CMK (cell line): Measurements from ENCODE around the gene CZIB.

Experiments
- DNase-seq: peaks from one replicate; pipeline ENCODE4 v3.0.0-alpha.2; 2010; ENCODE audit warnings: low read depth

CZIB gene

GRCh38 chr1:53220171-53220961 is at the start of gene CZIB:
TSS of gene CZIB (minus strand) at chr1:53220634. CDS start at chr1:53220575, 59 bp downstream.
- peak; percentile 93 for DNase-seq

- no peak for DNase-seq
Observed at GRCh38 chr1:53270107-53270506, 49.7 kb upstream of the CZIB start.

- no peak for DNase-seq
Observed at GRCh38 chr1:53267761-53268160, 47.3 kb upstream of the CZIB start.

- no peak for DNase-seq
Observed at GRCh38 chr1:53266038-53266437, 45.6 kb upstream of the CZIB start.

- DNase-seq: no peak
Observed at GRCh38 chr1:53265581-53265980, 45.1 kb upstream of the CZIB start.

- DNase-seq: no peak
Observed at GRCh38 chr1:53264048-53264447, 43.6 kb upstream of the CZIB start.

- DNase-seq: no peak
Observed at GRCh38 chr1:53262000-53262399, 41.6 kb upstream of the CZIB start.

- DNase-seq: no peak
Observed at GRCh38 chr1:53260631-53261247, 40.3 kb upstream of the CZIB start.

GRCh38 chr1:53259932-53260331 is 39.5 kb upstream of the CZIB start:
- no peak for DNase-seq

GRCh38 chr1:53258216-53258615 is 37.8 kb upstream of the CZIB start:
- no peak for DNase-seq

GRCh38 chr1:53257454-53258081 is 37.1 kb upstream of the CZIB start:
- no peak for DNase-seq

- no peak for DNase-seq
Observed at GRCh38 chr1:53256511-53257453, 36.3 kb upstream of the CZIB start.

GRCh38 chr1:53255031-53255430 is 34.6 kb upstream of the CZIB start:
- no peak for DNase-seq

- DNase-seq: no peak
Observed at GRCh38 chr1:53254011-53254640, 33.7 kb upstream of the CZIB start.

- no peak for DNase-seq
Observed at GRCh38 chr1:53250325-53250724, 29.9 kb upstream of the CZIB start.

GRCh38 chr1:53249706-53250105 is 29.3 kb upstream of the CZIB start:
- no peak for DNase-seq

- no peak for DNase-seq
Observed at GRCh38 chr1:53246261-53247134, 26.1 kb upstream of the CZIB start.

- no peak for DNase-seq
Observed at GRCh38 chr1:53244141-53244540, 23.7 kb upstream of the CZIB start.

GRCh38 chr1:53242381-53242780 is 21.9 kb upstream of the CZIB start:
- DNase-seq: no peak

GRCh38 chr1:53241828-53242227 is 21.4 kb upstream of the CZIB start:
- no peak for DNase-seq
